ENCODE measurements around the gene PYGL. TPM values are rescaled to one million over a fixed set of nuclear protein-coding genes. Genes with fewer than 3 reads are reported as not detected.
"Not testable (repeated sequence)": the region's sequence is repeated elsewhere in the genome, so short reads cannot be mapped to it uniquely, and the experiment has no call there.

PYGL gene
- total RNA-seq, 1 donor from 2014 or later: 71.1 TPM

DNA sequence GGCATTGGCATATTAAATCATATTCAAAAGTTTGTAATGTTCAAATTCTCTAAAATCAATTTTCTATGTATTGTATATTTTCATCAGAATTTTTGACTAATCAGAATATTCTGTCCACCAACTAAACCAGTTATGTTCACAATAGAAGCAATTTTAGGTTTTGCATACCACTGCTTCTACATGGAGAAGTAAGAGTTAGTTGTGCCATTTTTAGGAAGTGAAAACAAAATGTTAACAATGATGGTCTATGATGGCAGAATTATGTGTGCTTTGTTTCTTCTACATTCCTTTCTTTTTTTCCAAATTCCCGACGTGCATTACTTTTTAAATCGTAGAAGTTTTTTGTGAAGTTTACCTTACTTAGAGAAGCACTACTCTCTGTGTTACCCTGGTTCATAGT, 42.9 kb downstream of the PYGL start:
- TF ChIP-seq, protein P1, sequence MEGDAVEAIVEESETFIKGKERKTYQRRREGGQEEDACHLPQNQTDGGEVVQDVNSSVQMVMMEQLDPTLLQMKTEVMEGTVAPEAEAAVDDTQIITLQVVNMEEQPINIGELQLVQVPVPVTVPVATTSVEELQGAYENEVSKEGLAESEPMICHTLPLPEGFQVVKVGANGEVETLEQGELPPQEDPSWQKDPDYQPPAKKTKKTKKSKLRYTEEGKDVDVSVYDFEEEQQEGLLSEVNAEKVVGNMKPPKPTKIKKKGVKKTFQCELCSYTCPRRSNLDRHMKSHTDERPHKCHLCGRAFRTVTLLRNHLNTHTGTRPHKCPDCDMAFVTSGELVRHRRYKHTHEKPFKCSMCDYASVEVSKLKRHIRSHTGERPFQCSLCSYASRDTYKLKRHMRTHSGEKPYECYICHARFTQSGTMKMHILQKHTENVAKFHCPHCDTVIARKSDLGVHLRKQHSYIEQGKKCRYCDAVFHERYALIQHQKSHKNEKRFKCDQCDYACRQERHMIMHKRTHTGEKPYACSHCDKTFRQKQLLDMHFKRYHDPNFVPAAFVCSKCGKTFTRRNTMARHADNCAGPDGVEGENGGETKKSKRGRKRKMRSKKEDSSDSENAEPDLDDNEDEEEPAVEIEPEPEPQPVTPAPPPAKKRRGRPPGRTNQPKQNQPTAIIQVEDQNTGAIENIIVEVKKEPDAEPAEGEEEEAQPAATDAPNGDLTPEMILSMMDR (IDR thresholded peaks at IDR 0.05; ENCODE audit: insufficient read depth, low read length, severe bottlenecking): no peak
- Histone ChIP-seq H3K27me3 (ENCODE audit: control insufficient read depth, insufficient read depth, low read length) (no peaks in the 10 kb centered on the region), H3K36me3 (ENCODE audit: control insufficient read depth, insufficient read depth, low read length) (no peaks in the 10 kb centered on the region), H3K4me3 (ENCODE audit: low read depth, low read length) (no peak overlapping the region)
- DNase-seq (ENCODE audit: low read depth) (no peak), FAIRE-seq (no peak)

DNA sequence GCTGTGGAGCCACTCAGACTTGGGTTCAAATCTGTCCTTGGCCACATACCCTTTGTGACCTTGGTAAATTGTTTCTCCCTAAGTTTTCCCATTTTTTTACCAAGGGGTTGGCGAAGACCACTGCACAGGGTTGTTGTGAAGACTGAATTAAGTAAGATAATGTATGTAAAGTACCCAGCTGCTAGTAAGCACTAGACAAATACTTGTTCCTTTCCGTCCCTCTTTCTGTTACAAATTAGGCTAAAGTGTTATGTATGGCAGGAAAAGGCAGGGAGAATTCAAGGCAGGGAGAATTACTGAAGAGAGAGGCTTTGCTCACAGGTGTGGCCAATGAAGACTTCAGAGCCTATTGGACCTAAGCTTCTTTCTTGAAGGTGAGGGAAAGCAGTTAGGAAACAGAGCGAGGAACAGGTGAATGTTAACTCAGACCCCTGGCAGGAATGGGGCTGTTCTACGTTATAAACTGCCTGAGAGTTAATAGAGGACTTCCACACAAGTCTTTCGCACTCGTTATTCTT, 46.6 kb downstream of the PYGL start:
- no peaks in the 10 kb centered on the region for H3K27me3 ChIP-seq (ENCODE audit: control insufficient read depth, insufficient read depth, low read length)
- DNase-seq (ENCODE audit: low read depth): no peak
- no peaks in the 10 kb centered on the region for H3K36me3 ChIP-seq (ENCODE audit: control insufficient read depth, insufficient read depth, low read length)
- no peak overlapping the region for H3K4me3 ChIP-seq (ENCODE audit: low read depth, low read length)
- TF ChIP-seq, protein P1 (IDR thresholded peaks at IDR 0.05; ENCODE audit: insufficient read depth, low read length, severe bottlenecking): no peak
- FAIRE-seq: no peak

DNA sequence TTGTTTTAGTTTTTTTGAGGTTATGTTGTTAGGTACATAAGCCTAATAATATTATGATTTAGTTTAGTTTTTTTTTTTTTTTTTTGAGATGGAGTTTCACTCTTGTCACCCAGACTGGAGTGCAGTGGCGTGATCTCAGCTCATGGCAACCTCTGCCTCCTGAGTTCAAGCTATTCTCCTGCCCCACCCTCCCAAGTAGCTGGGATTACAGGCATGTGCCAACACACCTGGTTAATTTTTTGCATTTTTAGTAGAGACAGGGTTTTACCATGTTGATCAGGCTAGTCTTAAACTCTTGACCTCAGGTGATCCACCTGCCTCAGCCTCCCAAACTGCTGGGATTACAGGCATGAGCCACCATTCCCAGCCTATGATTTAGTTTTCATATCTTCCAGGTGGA, 47.3 kb downstream of the PYGL start:
- H3K36me3 ChIP-seq (ENCODE audit: control insufficient read depth, insufficient read depth, low read length); H3K27me3 ChIP-seq (ENCODE audit: control insufficient read depth, insufficient read depth, low read length); H3K4me3 ChIP-seq (ENCODE audit: low read depth, low read length); FAIRE-seq: not testable (repeated sequence)
- peak; percentile 67 for DNase-seq (ENCODE audit: low read depth)

DNA sequence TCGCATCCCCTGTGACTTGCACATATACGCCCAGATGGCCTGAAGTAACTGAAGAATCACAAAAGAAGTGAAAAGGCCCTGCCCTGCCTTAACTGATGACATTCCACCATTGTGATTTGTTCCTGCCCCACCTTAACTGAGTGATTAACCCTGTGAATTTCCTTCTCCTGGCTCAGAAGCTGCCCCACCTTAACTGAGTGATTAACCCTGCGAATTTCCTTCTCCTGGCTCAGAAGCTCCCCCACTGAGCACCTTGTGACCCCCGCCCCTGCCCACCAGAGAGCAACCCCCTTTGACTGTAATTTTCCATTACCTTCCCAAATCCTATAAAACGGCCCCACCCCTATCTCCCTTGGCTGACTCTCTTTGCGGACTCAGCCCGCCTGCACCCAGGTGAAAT, 47.9 kb downstream of the PYGL start:
- not testable (repeated sequence) for H3K27me3 ChIP-seq (ENCODE audit: control insufficient read depth, insufficient read depth, low read length); H3K36me3 ChIP-seq (ENCODE audit: control insufficient read depth, insufficient read depth, low read length); FAIRE-seq; H3K4me3 ChIP-seq (ENCODE audit: low read depth, low read length)
- peak; percentile 46 for DNase-seq (ENCODE audit: low read depth)

DNA sequence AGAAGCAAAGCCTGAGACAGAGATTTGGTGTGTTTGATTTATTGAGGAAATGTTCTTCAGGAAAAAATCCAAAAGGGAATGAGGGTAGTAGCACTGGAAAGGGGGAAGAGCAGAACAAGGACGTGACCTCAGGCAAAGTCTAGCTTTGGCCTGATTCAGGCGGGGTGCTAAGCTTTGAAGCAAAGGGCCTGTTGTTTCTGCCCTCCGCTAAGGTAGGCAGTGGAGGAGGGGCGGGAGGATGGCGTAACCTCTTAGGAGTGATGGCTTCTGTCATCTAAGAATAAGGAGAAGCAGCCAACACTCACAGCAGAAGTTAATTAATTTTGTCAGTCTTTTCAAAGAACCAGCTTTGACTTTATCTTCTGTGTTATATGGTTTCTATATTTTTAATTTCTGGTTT, 52.0 kb downstream of the PYGL start:
- FAIRE-seq: no peak

DNA sequence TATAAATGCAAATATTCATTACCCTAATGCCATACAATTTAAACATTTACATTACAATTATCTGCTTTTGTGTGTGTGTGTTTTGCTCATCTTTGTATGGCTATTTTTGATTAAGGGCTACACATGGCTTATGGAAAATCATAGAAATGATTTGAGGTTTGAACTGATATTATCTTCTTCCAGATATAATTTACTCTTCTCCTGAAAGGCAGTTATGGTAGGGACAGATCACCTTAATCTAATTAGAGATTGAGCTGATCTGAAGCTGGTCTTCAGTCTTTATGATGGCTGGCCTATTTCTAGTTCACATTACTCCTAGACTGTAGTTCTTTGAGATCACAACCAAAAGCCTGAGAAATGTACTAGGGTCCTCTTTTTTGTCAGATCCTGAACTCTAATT, 56.8 kb downstream of the PYGL start:
- Histone ChIP-seq H3K36me3 (ENCODE audit: control insufficient read depth, insufficient read depth, low read length) (no peaks in the 10 kb centered on the region), H3K27me3 (ENCODE audit: control insufficient read depth, insufficient read depth, low read length) (no peaks in the 10 kb centered on the region), H3K4me3 (ENCODE audit: low read depth, low read length) (no peak overlapping the region)
- TF ChIP-seq, protein P1 (IDR thresholded peaks at IDR 0.05; ENCODE audit: insufficient read depth, low read length, severe bottlenecking): no peak
- FAIRE-seq (no peak), DNase-seq (ENCODE audit: low read depth) (no peak)

More for the DNA sequence above, 52.0 kb downstream of the PYGL start:
- TF ChIP-seq, protein P1 (IDR thresholded peaks at IDR 0.05; ENCODE audit: insufficient read depth, low read length, severe bottlenecking): no peak
- Histone ChIP-seq H3K36me3 (ENCODE audit: control insufficient read depth, insufficient read depth, low read length) (no peaks in the 10 kb centered on the region), H3K4me3 (ENCODE audit: low read depth, low read length) (no peak overlapping the region), H3K27me3 (ENCODE audit: control insufficient read depth, insufficient read depth, low read length) (no peaks in the 10 kb centered on the region)
- no peak for DNase-seq (ENCODE audit: low read depth)

DNA sequence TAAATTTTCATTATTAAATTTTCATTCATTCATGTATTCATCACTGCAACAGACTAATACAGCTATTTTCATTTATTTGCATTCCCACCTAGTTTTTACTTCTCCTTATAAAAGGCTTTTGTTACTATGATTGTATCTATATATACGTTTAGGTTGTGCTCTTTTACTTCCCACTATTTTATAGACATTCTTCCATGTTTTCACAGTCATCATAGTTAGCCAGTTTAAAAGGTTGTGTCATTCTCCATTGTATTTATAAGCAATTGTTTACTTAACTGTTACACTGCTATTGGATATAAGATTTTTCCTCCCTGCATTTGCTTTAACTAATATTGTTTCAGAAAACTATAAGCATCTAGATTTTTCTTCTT, 60.5 kb downstream of the PYGL start:
- Histone ChIP-seq H3K27me3 (ENCODE audit: control insufficient read depth, insufficient read depth, low read length) (no peaks in the 10 kb centered on the region), H3K36me3 (ENCODE audit: control insufficient read depth, insufficient read depth, low read length) (no peaks in the 10 kb centered on the region), H3K4me3 (ENCODE audit: low read depth, low read length) (no peak overlapping the region)
- DNase-seq (ENCODE audit: low read depth) (no peak), FAIRE-seq (no peak)
- TF ChIP-seq, protein P1 (IDR thresholded peaks at IDR 0.05; ENCODE audit: insufficient read depth, low read length, severe bottlenecking): no peak

Measured in bronchial epithelial cell (primary cell).